Hematopoietic multipotent progenitor cell (in vitro differentiated cells): ENCODE results near the gene SLC2A6. TPM values are rescaled to one million over a fixed set of nuclear protein-coding genes. Genes with fewer than 3 reads are reported as not detected.

Experiments
- total RNA-seq: library from RNA; depleted of rRNA; stranded (reverse); fragments of >200 nt; gene quantifications from one replicate; pipeline ENCODE4 v1.2.3, GENCODE V29; 2012

SLC2A6 gene
- total RNA-seq, 1 donor, result 6.5 TPM

Other genes with a start within 250 kb of the SLC2A6 start
- gene ABO, start 203.9 kb downstream of the SLC2A6 start, total RNA-seq, result 26.7 TPM
- gene SURF6, start 142.9 kb downstream of the SLC2A6 start, total RNA-seq, result 19.4 TPM
- 27.5 TPM for gene MED22, start 131.0 kb downstream of the SLC2A6 start, total RNA-seq
- gene RPL7A, start 130.9 kb downstream of the SLC2A6 start, total RNA-seq, result 3,489 TPM
- gene SURF1, start 122.6 kb downstream of the SLC2A6 start, total RNA-seq, result 22.9 TPM
- 11.3 TPM for gene SURF2, start 122.5 kb downstream of the SLC2A6 start, total RNA-seq
- 196 TPM for gene SURF4, start 103.0 kb downstream of the SLC2A6 start, total RNA-seq
- gene STKLD1, start 102.7 kb downstream of the SLC2A6 start, total RNA-seq, result 0.81 TPM
- 29.9 TPM for gene REXO4, start 61.1 kb downstream of the SLC2A6 start, total RNA-seq
- gene ADAMTS13, start 56.7 kb downstream of the SLC2A6 start, total RNA-seq, result 1.6 TPM
- 5.4 TPM for gene CACFD1, start 19.1 kb downstream of the SLC2A6 start, total RNA-seq
- not detected for gene MYMK, start 45.9 kb upstream of the SLC2A6 start, total RNA-seq
- under 0.01 TPM for gene ADAMTSL2, start 55.6 kb upstream of the SLC2A6 start, total RNA-seq
- gene FAM163B, start 130.3 kb upstream of the SLC2A6 start, total RNA-seq, result under 0.01 TPM
- gene DBH, start 157.3 kb upstream of the SLC2A6 start, total RNA-seq, result not detected